ENCODE measurements around the gene KDM5A. TPM values are rescaled to one million over a fixed set of nuclear protein-coding genes. Genes with fewer than 3 reads are reported as not detected.

KDM5A gene
- total and polyA plus RNA-seq, 12 donors: 5.5 to 104 (median 58.3) TPM

Other genes with a start within 250 kb of the KDM5A start
- 1 to 10 TPM in 6 of 9 donors, under 1 TPM in 3; 0.33 to 4.3 (median 1.5) TPM for gene SLC6A12, start 175.2 kb downstream of the KDM5A start, total RNA-seq
- 1 to 10 TPM in 1 of 3 donors, under 1 TPM in 2; 0.35 to 2.6 (median 0.57) TPM for gene SLC6A12, start 175.2 kb downstream of the KDM5A start, polyA plus RNA-seq
- under 1 TPM in 3 of 9 donors, not detected in 6; 0.22 to 0.95 (median 0.83) TPM for gene SLC6A13, start 126.5 kb downstream of the KDM5A start, total RNA-seq
- 1 to 10 TPM in 1 of 3 donors, under 1 TPM in 2; 0.37 to 1.0 (median 0.46) TPM for gene SLC6A13, start 126.5 kb downstream of the KDM5A start, polyA plus RNA-seq
- 10 to 100 TPM in 5 of 9 donors, 1 to 10 TPM in 4; 5.1 to 47.5 (median 10.1) TPM for gene CCDC77, start 12.3 kb upstream of the KDM5A start, total RNA-seq
- 1 to 10 TPM; 5.6 to 9.3 (median 8.6) TPM for gene CCDC77, start 12.3 kb upstream of the KDM5A start, polyA plus RNA-seq
- gene B4GALNT3, start 70.6 kb upstream of the KDM5A start, total RNA-seq: 10 to 100 TPM in 7 of 9 donors, 1 to 10 TPM in 2; 3.1 to 43.1 (median 28.1) TPM
- gene B4GALNT3, start 70.6 kb upstream of the KDM5A start, polyA plus RNA-seq: 10 to 100 TPM; 16.2 to 38.5 (median 30.5) TPM

All from adrenal gland (tissue), 12 donors.